IMR-90 (cell line): ENCODE data around the gene ANP32A. TPM values are rescaled to one million over a fixed set of nuclear protein-coding genes. Genes with fewer than 3 reads are reported as not detected.

Experiments used
- microRNA-seq, 2 experiments: library from miRNA; stranded (forward) in 1 of 2; unstranded in 1 of 2; fragments of 10-50 nt in 1 of 2; fragments of <30 nt in 1 of 2; gene quantifications in 1 of 2; microRNA quantifications in 1 of 2; one replicate each; pipeline versions ENCODE3 to v1.1.0; 2013 to 2020; ENCODE audit not compliant: insufficient read depth in 1 of 2, insufficient read length in 1 of 2, unreplicated experiment in 1 of 2
- polyA plus RNA-seq, 3 experiments: library from polyadenylated mRNA; depleted of rRNA; stranded (reverse); fragments of >200 nt; gene quantifications; 2 replicates each; pipeline ENCODE4 v1.2.3, GENCODE V29; 2012; ENCODE audit warnings: low replicate concordance in 1 of 3
- small RNA-seq, 5 experiments: library from RNA; depleted of rRNA; stranded (forward); fragments of <200 nt; gene quantifications; one replicate each; pipeline ENCODE3, GENCODE V24; 2012
- total RNA-seq: library from RNA; depleted of rRNA; stranded (reverse); fragments of >200 nt; gene quantifications from 2 replicates; pipeline ENCODE4 v1.2.3, GENCODE V29; 2012; rRNA removed

Gene ANP32A
- total and polyA plus RNA-seq, 2 of the 4 experiments (the other 2 are of a cell fraction), result 62.4 to 72.8 TPM

Small RNA genes lying within 50 kb of the gene (microRNA-seq; reads per million reads assigned to microRNA genes)
- gene MIR4312, result 0 reads per million in 2 experiments

Small RNA genes lying within 50 kb of the gene (small RNA-seq; reads per million reads assigned to genes)
- gene MIR4312, result 0 reads per million in 5 experiments

Other genes with a start within 250 kb of the ANP32A start
- gene CORO2B, start 241.9 kb downstream of the ANP32A start, total RNA-seq, result 9.3 and 9.7 TPM in 2 replicates
- 39.3 and 43.2 TPM in 2 replicates for gene CORO2B, start 241.9 kb downstream of the ANP32A start, polyA plus RNA-seq (2012; rRNA removed)
- gene SPESP1, start 109.6 kb upstream of the ANP32A start, total RNA-seq, result 3.0 and 3.3 TPM in 2 replicates
- 2.9 TPM in 2 replicates for gene SPESP1, start 109.6 kb upstream of the ANP32A start, polyA plus RNA-seq (2012; rRNA removed)
- gene NOX5, start 193.8 kb upstream of the ANP32A start, total RNA-seq, result under 0.01 TPM in 1 of 2 replicates, not detected in the other
- 0.07 and 0.20 TPM in 2 replicates for gene NOX5, start 193.8 kb upstream of the ANP32A start, polyA plus RNA-seq (2012; rRNA removed)